Measurements from ENCODE around the gene POLL. TPM values are rescaled to one million over a fixed set of nuclear protein-coding genes. Genes with fewer than 3 reads are reported as not detected.

The POLL gene
- total and polyA plus RNA-seq, 2 experiments from 2014 or later = 17.3 to 24.3 TPM

- no peaks in the 10 kb centered on the region; the same call in 1 of the 2 replicates for H4K20me1 ChIP-seq (replicated peaks; ENCODE audit: insufficient read depth)
- no peak overlapping the region for H3K27ac Mint-ChIP-seq
- no peaks in the 10 kb centered on the region for H3F3A ChIP-seq (replicated peaks; ENCODE audit: low read depth)
- no peak overlapping the region for H3K4me2 ChIP-seq
- H3K4me1 Mint-ChIP-seq = peaks cover 24% of the 10 kb centered on the region
- H3K9me2 ChIP-seq (ENCODE audit: insufficient read depth) = no peaks in the 10 kb centered on the region
- peaks cover 13% of the 10 kb centered on the region for H3K27me3 Mint-ChIP-seq (ENCODE audit: insufficient read depth, low read depth, poor library complexity)
- no peaks in the 10 kb centered on the region for H3K79me2 ChIP-seq (replicated peaks; ENCODE audit: insufficient read depth)
- H3K4me3 ChIP-seq = no peak overlapping the region
- peaks cover 10% of the 10 kb centered on the region for H3K9me3 Mint-ChIP-seq
- H3K4me3 Mint-ChIP-seq = no peak overlapping the region
- no peak overlapping the region for H3K27ac ChIP-seq (ENCODE audit: low read depth)
- H3K36me3 Mint-ChIP-seq (ENCODE audit: low read depth) = peaks cover 40% of the 10 kb centered on the region
- H3K27me3 ChIP-seq (ENCODE audit: insufficient read depth) = no peaks in the 10 kb centered on the region
- peaks cover 13% of the 10 kb centered on the region for H3K4me1 ChIP-seq (ENCODE audit: insufficient read depth)
- H3K36me3 ChIP-seq (ENCODE audit: insufficient read depth) = no peaks in the 10 kb centered on the region; the same call in none of the 2 replicates
- ATAC-seq = no peak
- no peak overlapping the region for H2AFZ ChIP-seq
- no peak for TF ChIP-seq STAT1 (IDR thresholded peaks at IDR 0.05; ENCODE audit: unreplicated experiment)
- TF ChIP-seq EZH2 (IDR thresholded peaks at IDR 0.05; ENCODE audit: low read depth, unreplicated experiment) = no peak
- no peak for TF ChIP-seq ETS1 (IDR thresholded peaks at IDR 0.05)
- TF ChIP-seq CTCF (conservative IDR thresholded peaks at IDR 0.05; ENCODE audit: low read depth in 2 of 2) = no peak
- no peak for TF ChIP-seq JUNB (IDR thresholded peaks at IDR 0.05; ENCODE audit: unreplicated experiment)
- TF ChIP-seq EZH2phosphoT487 (IDR thresholded peaks at IDR 0.05; ENCODE audit: unreplicated experiment) = no peak
- no peak for TF ChIP-seq ZNF331 (CRISPR knock-in tag; IDR thresholded peaks at IDR 0.05; ENCODE audit: low read depth)
- no peak for DNase-seq (ENCODE audit: low spot score)
Observed at GRCh38 chr10:101579516-101579870, 8.6 kb downstream of the POLL start.

- no peak overlapping the region for H3K27ac ChIP-seq (ENCODE audit: low read depth)
- ATAC-seq (no peak), DNase-seq (ENCODE audit: low spot score) (no peak)
- Mint-ChIP-seq H3K36me3 (ENCODE audit: low read depth) (peaks cover 37% of the 10 kb centered on the region), H3K9me3 (peaks cover 10% of the 10 kb centered on the region), H3K27ac (no peak overlapping the region), H3K4me1 (peaks cover 25% of the 10 kb centered on the region), H3K27me3 (ENCODE audit: insufficient read depth, low read depth, poor library complexity) (peaks cover 13% of the 10 kb centered on the region), H3K4me3 (no peak overlapping the region)
- no peak overlapping the region for H2AFZ ChIP-seq
- H3K36me3 ChIP-seq (ENCODE audit: insufficient read depth) = no peaks in the 10 kb centered on the region; the same call in none of the 2 replicates
- no peaks in the 10 kb centered on the region for H3K9me2 ChIP-seq (ENCODE audit: insufficient read depth)
- no peaks in the 10 kb centered on the region; the same call in 1 of the 2 replicates for H4K20me1 ChIP-seq (replicated peaks; ENCODE audit: insufficient read depth)
- no peak overlapping the region for H3K4me3 ChIP-seq
- H3K4me2 ChIP-seq = no peak overlapping the region
- H3F3A ChIP-seq (replicated peaks; ENCODE audit: low read depth) = no peaks in the 10 kb centered on the region
- H3K4me1 ChIP-seq (ENCODE audit: insufficient read depth) = peaks cover 18% of the 10 kb centered on the region
- TF ChIP-seq ETS1 (IDR thresholded peaks at IDR 0.05) = no peak
- no peaks in the 10 kb centered on the region for H3K79me2 ChIP-seq (replicated peaks; ENCODE audit: insufficient read depth)
- peaks cover 1% of the 10 kb centered on the region; the same call in 1 of the 2 replicates for H3K27me3 ChIP-seq (ENCODE audit: insufficient read depth)
Observed at GRCh38 chr10:101578803-101579515, 9.1 kb downstream of the POLL start.

Data from GM23338 (cell line).